Medulla oblongata (tissue), 1 donor: ENCODE measurements around the gene ALDH4A1.
A peak's percentile ranks its signal among the peaks of the same experiment; 100 is the strongest.

Source experiments
- DNase-seq: peaks from one replicate; pipeline ENCODE4 v3.0.0-alpha.2; 2015; ENCODE audit errors: extremely low spot score

ALDH4A1 gene

DNA sequence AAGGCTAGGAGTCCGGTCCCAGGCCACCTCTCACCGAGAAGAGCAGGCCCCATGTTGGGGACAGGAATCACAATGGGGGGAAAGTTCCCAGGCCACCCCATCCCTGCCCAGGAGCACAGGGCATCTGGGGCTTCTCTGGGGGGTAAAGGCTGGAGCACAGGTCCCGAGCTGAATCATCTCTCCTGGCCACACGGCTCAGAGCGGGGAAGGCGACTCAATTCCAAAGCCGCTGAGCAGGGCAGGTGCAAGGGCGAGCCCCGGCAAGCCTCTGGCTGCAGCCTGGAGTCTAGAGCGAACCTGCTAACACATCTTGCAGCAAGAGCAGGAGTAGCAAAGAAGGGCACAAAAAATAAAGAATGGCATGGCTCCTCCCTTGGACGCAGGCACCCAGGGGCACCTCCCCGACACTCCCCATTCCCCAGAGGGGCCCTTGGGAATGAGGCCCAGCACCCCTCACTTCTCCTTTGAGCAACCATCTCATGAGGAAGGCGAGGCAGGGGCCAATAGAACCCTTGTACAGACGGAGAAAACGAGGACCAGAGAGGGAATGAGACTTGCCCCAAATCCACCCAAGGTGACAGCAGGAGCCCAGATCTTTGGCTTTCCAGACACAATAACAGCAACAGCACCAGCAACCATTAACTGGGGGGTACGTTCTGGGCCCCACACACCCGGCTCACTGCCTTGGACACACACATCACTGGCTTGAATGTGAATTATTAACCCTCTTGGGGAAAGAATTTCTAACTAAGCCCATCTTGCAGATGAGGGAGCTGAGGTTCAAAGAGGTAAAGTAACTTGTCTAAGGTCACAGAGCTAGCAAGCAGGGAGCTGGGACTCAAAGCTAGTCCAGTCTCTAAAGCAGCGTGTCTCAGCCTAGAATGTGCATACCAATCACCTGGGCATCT lies 20.7 kb upstream of the ALDH4A1 start:
- DNase-seq: no peak

DNA sequence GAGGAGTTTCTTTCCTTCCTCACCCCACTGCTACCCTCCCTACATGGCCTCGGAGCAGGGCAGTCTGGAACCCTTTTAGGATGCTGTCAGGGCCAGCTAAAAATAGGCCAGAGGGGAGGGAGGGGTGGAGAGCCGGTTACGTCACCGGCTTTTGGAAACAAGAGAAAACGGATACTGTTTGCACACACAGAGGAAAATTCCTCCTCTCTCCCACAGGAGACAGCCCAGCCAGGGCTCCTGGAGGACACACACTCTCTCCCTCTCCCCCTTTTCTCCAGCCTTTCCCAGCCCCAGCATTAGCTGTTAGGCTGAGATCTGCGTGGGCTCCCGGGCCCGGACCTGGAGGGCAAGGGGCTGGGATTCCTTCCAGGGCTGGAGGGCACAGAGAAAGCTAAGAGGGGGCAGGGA lies 20.0 kb upstream of the ALDH4A1 start:
- peak; percentile 87 for DNase-seq

DNA sequence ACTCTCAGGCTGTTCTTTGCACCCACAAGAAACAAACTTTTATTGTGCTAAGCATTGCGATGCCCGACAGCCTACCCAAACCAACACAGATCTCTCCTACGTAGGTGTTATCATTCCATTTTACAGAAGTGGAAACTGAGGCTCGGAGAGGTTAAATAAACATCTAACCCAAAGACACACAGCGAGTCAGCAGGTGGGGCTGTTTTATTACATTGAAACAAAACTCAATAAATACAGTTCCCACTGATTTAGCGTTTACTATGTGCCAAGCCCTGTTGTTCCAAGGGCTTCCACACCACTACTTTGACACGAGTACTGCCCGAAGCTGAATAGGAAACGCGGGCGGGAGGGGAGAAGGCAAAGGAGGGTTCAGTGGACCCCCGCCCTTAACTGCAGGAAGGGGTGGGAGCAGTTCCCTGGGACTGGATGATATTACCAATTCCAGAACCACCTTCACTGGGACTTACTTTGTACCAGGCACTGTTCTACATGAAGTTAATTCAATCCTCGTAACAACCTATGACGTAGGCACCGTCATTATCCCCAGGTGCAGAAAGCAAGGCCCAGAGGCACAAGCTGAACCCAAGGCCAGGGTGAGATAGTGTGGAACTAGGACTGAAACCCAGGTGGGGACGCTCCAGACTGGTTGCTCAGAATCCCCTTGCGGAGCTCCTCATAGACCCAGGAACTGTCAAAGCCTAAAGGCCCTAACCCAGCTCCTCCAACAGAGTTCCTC lies 19.3 kb upstream of the ALDH4A1 start:
- no peak for DNase-seq

DNA sequence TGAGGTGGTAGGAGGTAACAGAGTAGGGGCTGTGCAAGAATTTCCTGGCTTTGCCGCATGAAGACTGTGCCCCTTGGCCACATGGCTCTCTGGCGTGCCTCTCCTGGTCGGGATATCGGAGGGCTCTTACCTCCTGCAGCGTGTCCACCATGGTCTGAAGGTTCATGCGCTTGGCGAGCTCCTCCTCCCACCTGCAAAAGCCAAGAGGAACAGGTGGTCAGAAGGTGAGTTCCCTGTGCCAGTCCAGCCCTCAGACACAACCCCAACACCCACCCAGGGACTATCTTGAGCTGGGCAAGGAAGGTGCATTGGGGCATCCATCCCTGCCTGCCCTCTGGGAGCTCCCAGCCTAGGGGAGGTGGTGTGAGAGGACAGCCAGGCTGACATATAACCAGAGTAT lies 18.6 kb upstream of the ALDH4A1 start:
- DNase-seq: no peak

DNA sequence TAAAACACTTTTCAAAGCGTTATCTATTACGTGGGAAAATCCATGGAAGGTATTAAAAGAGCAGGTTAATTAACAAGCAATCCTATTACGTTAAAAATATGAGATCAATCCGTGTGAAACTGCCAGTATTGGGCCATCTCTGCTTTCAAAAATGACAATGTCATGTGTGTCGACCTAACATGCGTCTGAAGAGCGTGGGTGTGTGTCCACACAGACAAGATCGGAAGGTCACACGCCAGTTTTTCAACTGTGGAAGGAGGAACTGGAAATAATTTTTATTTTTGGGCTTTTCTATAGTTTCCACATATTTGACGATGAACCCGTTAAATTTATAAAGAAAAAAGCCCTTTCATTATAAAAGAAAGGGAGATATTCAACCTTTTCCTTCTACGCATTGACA lies 17.6 kb upstream of the ALDH4A1 start:
- no peak for DNase-seq

DNA sequence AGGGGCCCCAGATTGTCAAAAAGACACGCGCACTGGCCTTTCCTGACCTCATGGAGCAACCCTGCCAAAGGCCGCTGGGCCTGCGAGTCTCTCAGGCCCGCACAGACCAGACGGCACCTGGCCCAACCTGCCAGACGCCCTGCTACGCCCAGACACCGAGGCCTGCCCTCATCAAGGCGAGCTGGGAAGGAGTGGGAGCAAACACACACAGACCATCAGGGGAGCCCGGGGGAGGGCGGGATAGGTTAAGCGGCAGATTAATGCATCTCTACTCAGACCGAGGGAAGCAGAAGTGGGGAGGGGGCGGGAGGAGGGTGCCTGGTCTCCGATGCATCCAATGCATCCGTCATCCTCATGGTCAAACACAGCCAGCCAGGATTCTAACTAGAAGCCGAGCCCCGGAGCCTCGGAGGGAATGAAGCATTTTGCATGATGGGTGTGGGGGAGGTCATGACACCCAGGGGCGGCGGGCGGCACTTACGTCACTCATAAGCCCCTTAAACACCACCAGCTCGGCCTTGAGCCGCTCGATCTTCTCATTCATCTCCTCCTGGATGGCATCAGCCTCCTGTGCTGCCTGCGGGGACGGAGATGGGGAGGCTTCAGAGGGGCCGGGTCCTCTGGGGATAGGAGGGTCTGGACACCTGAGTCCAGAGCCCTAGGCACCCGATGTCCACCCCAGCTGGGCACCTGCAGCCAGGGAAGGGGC lies 17.0 kb upstream of the ALDH4A1 start:
- DNase-seq: no peak

DNA sequence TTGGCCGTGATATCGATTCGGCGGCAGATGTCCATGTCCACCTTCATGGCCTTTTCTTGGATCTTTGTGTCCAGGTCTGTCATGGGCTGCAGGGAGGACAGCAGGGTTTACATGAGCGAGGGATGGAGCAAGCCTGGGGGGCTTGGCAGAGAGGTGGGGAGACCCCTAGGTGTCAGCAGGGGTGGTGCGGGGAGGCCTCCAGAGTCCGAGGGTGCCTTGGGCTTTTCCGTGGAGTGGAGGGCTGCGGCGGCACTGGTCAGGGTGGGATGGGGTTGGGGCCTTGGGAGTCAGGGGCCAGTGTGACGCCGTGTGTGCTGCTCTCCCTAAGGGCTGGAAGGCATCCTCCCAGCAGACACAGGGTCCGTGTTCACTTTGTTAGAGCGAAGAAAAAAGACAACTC lies 16.1 kb upstream of the ALDH4A1 start:
- no peak for DNase-seq

DNA sequence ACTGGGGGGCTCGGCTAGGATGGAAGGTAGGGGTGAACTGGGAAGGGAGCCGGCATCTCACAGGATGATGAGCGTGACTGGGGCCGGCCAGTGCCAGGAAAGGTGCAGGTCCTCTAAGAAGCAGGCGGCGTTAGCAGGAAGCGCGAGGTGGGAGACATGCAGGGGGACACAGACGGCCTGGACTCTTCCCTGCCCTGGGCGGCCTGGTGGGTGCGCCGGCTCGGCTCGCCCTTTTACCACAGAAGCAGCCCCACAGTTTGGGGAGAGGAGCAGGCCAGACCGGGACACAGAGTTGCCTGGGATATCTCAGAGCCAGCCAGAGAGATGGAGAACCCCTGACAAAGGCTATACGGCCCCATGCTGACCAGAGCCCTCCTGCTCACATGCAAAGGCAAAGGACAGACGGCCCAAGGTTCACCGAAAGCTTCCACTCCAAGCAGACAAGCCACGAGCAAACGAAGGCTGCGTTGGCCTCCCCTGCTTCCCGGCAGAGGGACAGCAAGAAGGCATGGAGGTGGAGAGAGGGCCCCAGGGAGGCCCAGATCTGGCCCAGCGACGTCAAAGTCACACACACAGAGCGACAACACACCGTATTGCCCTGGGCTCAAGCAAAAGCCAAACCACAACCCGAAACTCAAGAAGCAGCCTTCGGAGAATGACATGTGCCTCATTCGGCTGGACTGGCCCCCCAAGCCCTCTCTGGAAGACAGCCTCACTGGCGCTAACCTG lies 14.9 kb upstream of the ALDH4A1 start:
- DNase-seq: no peak

DNA sequence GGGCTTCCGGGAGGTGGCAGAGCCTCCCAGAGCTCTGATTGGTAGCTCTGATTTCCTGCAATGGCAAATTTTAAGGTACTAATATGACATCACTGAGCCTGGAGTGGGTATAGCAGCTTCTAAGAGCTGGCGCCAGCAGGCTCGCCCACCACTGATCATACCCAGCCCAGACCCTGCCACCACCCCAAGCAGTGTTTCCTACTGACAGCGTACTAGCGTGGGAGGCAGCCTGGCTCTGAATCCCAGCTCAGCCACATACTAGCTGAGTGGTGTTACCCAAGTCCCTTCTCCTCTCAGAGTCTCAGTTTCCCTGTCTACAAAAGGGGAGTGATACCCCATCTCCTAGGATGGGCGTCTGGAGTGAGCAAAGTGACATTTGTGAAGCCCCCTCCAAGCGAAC lies 13.0 kb upstream of the ALDH4A1 start:
- no peak for DNase-seq

DNA sequence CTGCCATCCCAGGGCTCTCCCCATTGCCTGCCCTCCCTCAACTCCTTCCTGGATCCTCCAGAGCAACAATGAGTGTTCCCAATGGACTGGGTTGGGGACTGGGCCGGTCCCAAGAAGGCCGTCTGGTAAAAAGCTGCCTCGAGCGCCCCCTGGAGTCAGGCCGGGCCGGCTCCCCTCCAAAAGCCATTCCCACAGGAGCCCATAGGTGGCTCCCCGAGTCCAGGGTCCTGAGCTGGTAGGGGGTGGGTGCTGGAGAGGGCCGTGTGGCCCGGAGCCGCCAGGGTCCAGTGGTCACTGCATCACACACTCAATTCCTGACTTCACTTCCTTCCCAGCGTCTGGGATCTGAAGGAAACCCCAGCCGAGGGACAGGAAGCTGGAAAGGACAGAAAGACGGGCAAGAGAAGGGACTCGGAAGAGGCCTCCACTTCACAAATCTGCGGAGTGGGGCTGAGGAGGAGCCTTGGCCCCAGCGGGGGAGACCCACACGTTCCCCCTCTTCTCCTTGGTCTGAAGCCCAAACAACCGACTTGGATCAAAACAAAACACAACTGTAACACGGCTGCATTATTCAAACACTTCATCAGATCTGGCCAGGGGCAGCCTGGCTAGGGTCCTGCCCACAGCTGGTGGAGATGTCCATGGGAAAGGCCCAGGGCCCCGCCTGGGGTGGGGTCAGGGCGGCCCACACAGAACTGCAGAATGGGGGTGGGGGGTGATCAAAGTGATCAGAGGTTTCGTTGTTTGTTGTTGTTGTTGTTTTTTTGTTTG lies 10.9 kb upstream of the ALDH4A1 start:
- DNase-seq: peak; percentile 87

DNA sequence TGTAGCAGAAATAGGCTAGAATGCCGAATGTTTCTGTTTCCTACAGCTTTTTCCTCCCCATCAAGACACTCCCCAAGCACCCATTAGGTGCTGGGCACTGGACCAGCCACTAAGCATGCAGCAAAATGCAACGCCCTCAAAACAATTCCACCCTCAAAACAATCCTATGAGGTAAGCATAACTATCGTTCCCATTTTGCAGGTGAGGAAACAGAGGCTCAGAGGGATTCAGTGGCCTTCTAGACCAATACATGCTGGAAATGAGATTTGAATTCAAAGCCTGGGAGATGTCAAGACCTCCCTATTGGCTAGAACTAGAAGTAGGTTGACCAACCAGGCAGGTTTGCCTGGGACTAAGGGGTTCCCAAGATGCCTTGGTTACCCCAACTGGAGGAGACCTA lies 10.2 kb upstream of the ALDH4A1 start:
- DNase-seq: no peak

DNA sequence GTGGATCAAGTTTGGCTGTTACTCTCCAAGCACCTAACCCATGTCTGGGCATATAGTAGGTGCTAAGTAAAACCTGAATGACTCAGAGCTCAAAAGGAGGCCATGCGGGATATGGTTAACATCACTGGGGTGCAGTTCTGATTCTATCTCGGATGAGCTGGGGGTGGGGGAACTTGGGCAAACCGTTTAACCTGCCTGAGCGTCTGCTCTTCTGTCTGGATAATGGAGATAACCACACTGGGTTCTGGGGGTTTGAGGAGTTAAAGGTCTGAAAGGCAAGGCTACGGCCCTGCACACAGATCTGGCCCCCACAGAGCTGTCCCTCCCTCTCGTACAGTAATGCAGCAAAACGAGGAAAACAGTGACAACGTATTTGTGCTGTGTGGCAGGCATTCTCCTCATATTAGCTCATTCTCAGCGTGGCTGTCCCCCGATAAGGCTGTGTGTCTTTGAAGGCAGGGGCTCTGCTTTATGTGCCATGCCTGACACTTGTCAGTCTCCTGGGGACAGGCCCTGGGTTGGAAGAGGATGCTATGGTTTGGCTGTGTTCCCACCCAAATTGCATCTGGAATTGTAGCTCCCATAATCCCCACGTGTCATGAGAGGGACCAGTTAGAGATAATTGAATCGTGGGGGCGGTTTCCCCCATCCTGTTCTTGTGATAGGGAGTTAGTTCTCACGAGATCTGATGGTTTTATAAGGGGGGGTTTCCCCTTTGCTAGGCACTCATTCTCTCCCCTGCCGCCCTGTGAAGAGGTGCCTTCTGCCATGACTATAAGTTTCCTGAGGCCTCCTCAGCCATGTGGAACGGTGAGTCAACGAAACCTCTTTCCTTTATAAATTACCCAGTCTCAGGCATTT lies 6.8 kb upstream of the ALDH4A1 start:
- no peak for DNase-seq

DNA sequence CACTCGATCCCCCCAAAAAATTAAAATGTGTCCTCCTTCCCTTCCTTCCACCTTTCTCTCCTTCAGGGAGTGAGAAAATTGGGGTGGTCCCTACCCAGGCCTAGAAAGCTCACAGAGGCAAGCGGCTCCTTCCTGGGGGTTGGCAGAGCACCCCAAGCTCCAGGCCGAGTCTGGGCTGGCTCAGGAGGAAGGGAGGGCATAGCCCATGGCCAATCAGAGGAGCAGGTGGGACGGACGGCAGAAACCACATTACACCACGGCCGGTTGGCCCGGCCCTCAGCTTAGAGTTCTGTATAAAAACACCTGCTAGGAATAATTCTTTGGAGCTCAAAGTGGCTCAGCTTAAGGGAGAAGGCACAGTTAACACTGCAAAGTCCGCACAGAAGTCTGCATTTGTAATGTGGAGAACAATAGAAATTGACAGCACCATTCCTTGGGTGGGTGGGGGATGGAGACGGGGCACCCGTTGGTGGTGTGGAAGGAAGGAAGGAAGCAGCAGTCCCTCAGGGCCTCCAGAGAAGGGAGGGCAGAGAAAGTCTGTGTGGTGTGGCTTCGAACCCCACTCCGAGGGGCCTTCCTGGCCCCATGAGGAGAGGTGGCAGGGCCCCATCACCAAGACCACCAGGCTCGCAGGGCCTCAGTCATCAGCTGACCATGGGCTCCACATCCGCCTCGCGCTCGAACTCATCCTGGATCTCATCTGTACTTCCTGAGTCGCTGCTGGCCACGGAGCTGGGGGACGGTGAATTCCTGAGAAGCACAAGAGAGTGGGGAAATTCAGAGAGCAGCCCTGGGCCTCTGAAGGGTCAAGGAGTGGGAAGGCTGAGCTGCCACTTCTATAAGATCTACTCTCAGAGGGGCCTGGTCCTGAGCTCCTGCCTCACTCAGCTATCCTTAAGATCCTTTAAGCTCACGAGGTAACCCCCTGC lies 5.8 kb upstream of the ALDH4A1 start:
- no peak for DNase-seq

DNA sequence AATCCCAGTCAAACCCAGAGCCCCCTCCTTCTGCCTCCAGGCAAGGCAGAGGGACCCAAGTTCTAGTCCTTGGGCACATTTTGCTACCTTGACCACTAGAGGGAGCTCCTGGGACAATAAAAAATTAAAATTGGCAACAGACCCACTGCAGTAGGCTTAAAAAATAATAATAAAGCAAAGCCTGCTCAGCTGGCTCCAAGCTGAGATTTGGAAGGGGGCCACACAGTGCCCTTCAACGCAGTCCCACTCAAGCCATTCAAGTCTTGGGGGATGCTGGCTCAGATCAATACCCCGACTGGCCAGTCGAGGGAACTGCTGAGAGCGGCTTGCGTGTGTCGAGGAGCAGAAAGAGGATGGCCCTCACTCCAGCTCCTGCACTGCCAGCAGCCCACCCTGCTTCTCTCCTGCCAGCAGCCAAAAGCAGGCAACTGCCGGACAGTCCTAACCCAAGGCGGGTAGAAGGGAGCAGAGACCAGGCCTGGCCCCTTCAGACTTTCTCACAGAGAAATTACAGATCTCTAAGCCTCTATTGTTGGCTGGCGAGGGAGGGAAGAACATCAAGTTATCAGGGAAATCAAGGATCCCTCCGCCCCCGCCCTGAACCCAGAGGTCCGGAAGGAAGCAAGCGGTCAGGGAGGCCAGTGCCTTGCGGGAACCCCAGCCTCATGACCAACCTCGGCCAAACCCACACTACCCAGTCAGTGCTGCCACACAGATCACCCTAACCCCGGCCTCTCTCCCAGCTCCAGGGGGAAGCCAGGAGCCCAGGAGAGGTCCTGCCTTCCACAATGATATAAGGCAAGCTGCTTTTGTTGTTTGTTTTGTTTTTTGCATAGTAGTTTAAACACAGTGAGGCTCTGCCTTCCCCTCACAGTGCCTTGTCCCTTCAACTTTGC lies 4.9 kb upstream of the ALDH4A1 start:
- peak; percentile 86 for DNase-seq

DNA sequence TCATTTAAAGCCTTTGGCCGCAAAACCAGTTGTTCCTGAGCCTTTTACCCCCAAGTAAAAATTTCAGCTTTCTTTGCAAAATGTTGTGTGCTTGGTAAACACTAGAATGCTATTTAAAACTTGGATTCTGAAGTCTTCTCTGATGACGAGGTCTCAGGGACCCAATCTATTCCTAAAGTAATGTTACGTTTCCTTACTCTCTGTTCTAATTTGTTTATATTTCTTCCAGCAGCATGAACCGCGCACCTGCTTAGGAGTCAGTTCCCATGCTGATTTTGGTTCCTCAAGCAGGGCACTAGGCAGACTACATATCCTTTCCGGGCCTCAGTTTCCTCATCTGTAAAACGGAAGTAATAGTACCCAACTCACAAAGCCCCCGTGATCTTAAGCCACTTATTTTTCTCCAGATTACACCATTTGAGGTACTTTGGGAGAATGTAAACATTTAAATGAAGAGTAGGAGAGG lies 969 bp upstream of the ALDH4A1 start:
- no peak for DNase-seq

DNA sequence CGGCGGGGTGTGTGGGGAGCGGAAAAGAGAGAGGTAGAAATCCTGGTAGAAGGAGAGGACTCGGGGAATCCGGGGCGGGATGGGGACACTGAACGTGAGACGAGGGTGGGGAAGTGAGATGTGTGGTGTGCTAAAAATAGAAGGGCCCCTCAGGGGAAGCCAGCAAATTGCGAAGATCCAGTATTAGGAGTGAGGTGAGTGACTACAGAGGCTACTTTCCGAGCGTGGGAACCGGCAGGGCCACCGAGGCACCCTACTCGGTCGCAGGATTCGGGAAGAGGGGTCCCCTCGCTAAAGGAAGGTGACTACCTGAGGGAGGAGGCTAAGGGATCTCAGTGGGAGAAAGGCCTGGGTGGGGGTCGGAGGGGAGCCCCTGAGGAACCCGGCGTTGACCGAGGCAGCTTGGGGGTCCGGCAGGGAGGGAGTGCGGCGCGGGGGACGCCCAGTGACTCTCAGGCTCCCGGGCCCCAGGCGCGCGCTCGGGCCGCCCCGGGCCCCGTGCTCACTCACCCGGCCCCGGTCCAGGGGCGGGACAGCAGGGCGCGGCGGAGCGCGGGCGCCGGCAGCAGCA lies 318 bp downstream of the ALDH4A1 start:
- no peak for DNase-seq

DNA sequence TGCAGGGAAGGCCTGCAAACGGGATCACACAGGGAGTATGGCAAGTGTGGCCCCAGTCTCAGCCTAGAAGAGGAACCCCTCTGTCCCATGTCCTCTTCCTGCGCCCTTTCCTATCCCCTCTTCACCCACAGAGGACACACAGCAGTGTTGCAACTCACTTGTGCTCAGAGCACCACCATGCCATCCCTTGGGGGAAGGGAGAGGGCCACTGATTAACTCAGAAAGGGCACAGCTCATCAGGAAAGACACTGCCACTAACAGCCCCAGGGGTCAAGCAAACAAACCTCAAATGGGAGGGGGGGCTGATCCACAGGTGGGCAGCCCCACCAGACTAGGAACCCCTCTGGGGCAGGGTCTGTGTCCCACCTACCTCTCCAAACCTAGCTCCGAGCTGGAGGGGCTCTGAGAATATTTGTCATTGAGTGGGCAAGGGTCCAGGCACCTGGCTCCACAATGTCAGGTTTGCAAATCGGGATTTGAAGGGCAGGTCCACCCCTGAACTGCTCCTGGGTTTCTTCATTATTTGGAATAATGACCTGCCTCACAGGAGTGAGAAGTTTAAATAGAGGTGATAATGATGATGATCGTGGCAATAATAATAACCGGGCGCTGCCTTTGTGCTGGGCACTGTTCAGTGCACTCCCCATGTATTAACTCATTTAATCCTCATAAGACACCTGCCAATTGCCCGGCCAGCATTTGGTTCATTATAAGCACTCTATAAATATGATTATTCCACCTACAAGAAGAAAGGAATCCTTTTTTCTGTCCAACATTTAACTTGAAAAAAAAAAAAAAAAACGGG lies 1.0 kb downstream of the ALDH4A1 start:
- DNase-seq: no peak
